K562 (cell line): Measurements from ENCODE around the gene PCCA. TPM values are rescaled to one million over a fixed set of nuclear protein-coding genes. Genes with fewer than 3 reads are reported as not detected.

Experiments
- ATAC-seq: fragments of 200-7000 bp; cut with Tn5 transposase; 3 replicates; pipeline ENCODE4 v1.9.1; 2020; ENCODE audit warnings: moderate library complexity
- BruUV-seq: library from RNA; stranded (reverse); fragments of 400-500 nt; replicated peaks from 2 replicates; lab custom pipeline; 2021; lab: Mats Ljungman, UMichigan
- CTCF ChIA-PET: fragments of 300-600 bp; formaldehyde crosslinking; extraction: SDS; loops from one replicate; lab custom pipeline; 2021; ENCODE audit warnings: low intra/inter-chr PET ratio; lab: Yijun Ruan, JAX
- POLR2A ChIA-PET: fragments of 300-600, 350-650 bp; sonication (Branson Sonifier 250); formaldehyde crosslinking; extraction: SDS; loops from one replicate; lab custom pipeline; 2021; ENCODE audit warnings: antibody characterized with exemption, inconsistent platforms; lab: Yijun Ruan, JAX
- DNase-seq, 4 experiments: peaks; one replicate each; pipeline versions ENCODE4 v3.0.0 to v3.0.0-alpha.2; 2011 to 2018; ENCODE audit warnings: low spot score in 3 of 4, mixed read lengths in 3 of 4; ENCODE audit errors: extremely low read depth in 1 of 4
- FAIRE-seq: peaks from 2 replicates; lab custom pipeline; 2011; peaks lifted over from hg19 to GRCh38; lab: Jason Lieb, UNC
- H2AFZ ChIP-seq: 2 replicates; pipeline ENCODE4 v1.6.0; 2011; ENCODE audit warnings: low read depth, low read length, control low read depth, inconsistent platforms
- H3K27ac ChIP-seq: fragments of 200-600 bp; 3 replicates; pipeline ENCODE4 v1.8.0; 2011; ENCODE audit warnings: low read depth, mild to moderate bottlenecking, control low read depth, inconsistent platforms, low read length, moderate library complexity, mixed read lengths; ENCODE audit errors: extremely low read depth
- H3K27me3 ChIP-seq, 2 experiments: fragments of 300-600 bp in 1 of 2; 2 replicates in 1 of 2; 3 replicates in 1 of 2; pipeline versions ENCODE4 v1.6.0 to v1.8.0; 2011; ENCODE audit warnings: inconsistent platforms in 2 of 2, low read length in 2 of 2, mild to moderate bottlenecking in 1 of 2, mixed read lengths in 1 of 2, moderate library complexity in 1 of 2; ENCODE audit not compliant: control insufficient read depth in 2 of 2, insufficient read depth in 2 of 2
- H3K36me3 ChIP-seq: fragments of 300-600 bp; 3 replicates; pipeline ENCODE4 v1.8.0; 2011; ENCODE audit warnings: mild to moderate bottlenecking, low read length, inconsistent platforms; ENCODE audit not compliant: control insufficient read depth, insufficient read depth
- H3K4me1 ChIP-seq, 2 experiments: fragments of 200-600 bp in 1 of 2; replicated peaks in 1 of 2; 2 replicates in 1 of 2; 3 replicates in 1 of 2; pipeline versions ENCODE4 v1.5.1 to v1.8.0; 2011; ENCODE audit warnings: inconsistent platforms in 2 of 2, low read length in 2 of 2, mild to moderate bottlenecking in 1 of 2, mixed read lengths in 1 of 2, moderate library complexity in 1 of 2; ENCODE audit not compliant: control insufficient read depth in 2 of 2, insufficient read depth in 2 of 2
- H3K4me2 ChIP-seq: 2 replicates; pipeline ENCODE4 v1.6.1; 2011; ENCODE audit warnings: low read length, control low read depth, inconsistent platforms, mixed read lengths; ENCODE audit not compliant: insufficient read depth
- H3K4me3 ChIP-seq: fragments of 200-600 bp; sonication (generic), shearing (Covaris generic); 2 replicates; pipeline ENCODE4 v1.5.1; 2016; ENCODE audit warnings: control low read depth, inconsistent platforms
- H3K79me2 ChIP-seq: fragments of 200-600 bp; 3 replicates; pipeline ENCODE4 v1.8.0; 2011; ENCODE audit warnings: low read length, inconsistent platforms; ENCODE audit not compliant: control insufficient read depth, insufficient read depth
- H3K9ac ChIP-seq, 2 experiments: 2 replicates each; pipeline versions ENCODE4 v1.6.0 to v1.6.1; 2011; ENCODE audit warnings: low read depth in 2 of 2, low read length in 2 of 2, control low read depth in 1 of 2, inconsistent platforms in 1 of 2, mild to moderate bottlenecking in 1 of 2, mixed read lengths in 1 of 2; ENCODE audit not compliant: insufficient read depth in 1 of 2
- H3K9me1 ChIP-seq: one replicate; pipeline ENCODE4 v1.6.0; 2011; ENCODE audit warnings: inconsistent platforms, mild to moderate bottlenecking, low read length, moderate library complexity; ENCODE audit not compliant: control insufficient read depth, insufficient read depth
- H3K9me3 ChIP-seq: replicated peaks from 2 replicates; pipeline ENCODE4 v1.5.1; 2011; ENCODE audit warnings: low read depth, low read length, inconsistent platforms; ENCODE audit not compliant: control insufficient read depth, insufficient read depth
- H4K20me1 ChIP-seq: replicated peaks from 2 replicates; pipeline ENCODE4 v1.6.1; 2011; ENCODE audit warnings: low read length, inconsistent platforms, mixed read lengths; ENCODE audit not compliant: control insufficient read depth, insufficient read depth
- ADNP ChIP-seq: fragments of 200-800 bp; sonication (Bioruptor generic); IDR thresholded peaks from 2 replicates; pipeline ENCODE4 v1.6.1; 2016; ENCODE audit warnings: missing genetic modification characterization, missing compliant biosample characterization
- ATF3 ChIP-seq, 2 experiments: fragments of 450-650 bp in 1 of 2; sonication (generic) in 1 of 2; formaldehyde crosslinking in 1 of 2; IDR thresholded peaks in 1 of 2; conservative IDR thresholded peaks in 1 of 2; 2 replicates each; pipeline versions ENCODE4 v1.6.1 to v1.8.1; 2016 to 2023; ENCODE audit warnings: mild to moderate bottlenecking in 2 of 2, moderate library complexity in 2 of 2, inconsistent platforms in 1 of 2, missing genetic modification reagents in 1 of 2
- DACH1 ChIP-seq: fragments of 450-650 bp; IDR thresholded peaks from 2 replicates; pipeline ENCODE4 v1.6.1; 2018; ENCODE audit not compliant: partially characterized antibody
- E2F5 ChIP-seq: sonication (generic); formaldehyde crosslinking; IDR thresholded peaks from 2 replicates; pipeline ENCODE4 v1.8.0; 2022; ENCODE audit warnings: mild to moderate bottlenecking, missing genetic modification reagents
- FOS ChIP-seq: IDR thresholded peaks from 3 replicates; pipeline ENCODE4 v1.6.1; 2011; ENCODE audit not compliant: insufficient read length; ENCODE audit errors: extremely low read depth
- FOSL1 ChIP-seq: fragments of 200-800 bp; sonication (Bioruptor generic); conservative IDR thresholded peaks from 2 replicates; pipeline ENCODE4 v1.6.1; 2016; ENCODE audit warnings: missing genetic modification characterization, missing compliant biosample characterization
- FOXA1 ChIP-seq: fragments of 450-650 bp; IDR thresholded peaks from 2 replicates; pipeline ENCODE4 v1.6.1; 2016; ENCODE audit warnings: mild to moderate bottlenecking, borderline replicate concordance
- IRF2 ChIP-seq: sonication (generic); formaldehyde crosslinking; IDR thresholded peaks from 2 replicates; pipeline ENCODE4 v1.8.1; 2022; ENCODE audit warnings: mild to moderate bottlenecking, missing genetic modification reagents
- JUND ChIP-seq, 2 experiments: IDR thresholded peaks; 2 replicates in 1 of 2; 3 replicates in 1 of 2; pipeline ENCODE4 v1.6.1; 2011; ENCODE audit warnings: borderline replicate concordance in 2 of 2, low read depth in 2 of 2, low read length in 2 of 2, improper control_type of control experiment in 1 of 2, missing biosample characterization in 1 of 2, missing genetic modification characterization in 1 of 2, missing genetic modification reagents in 1 of 2
- MCM2 ChIP-seq: fragments of 450-650 bp; IDR thresholded peaks from 2 replicates; pipeline ENCODE4 v1.6.1; 2017; ENCODE audit warnings: low read depth, mild to moderate bottlenecking
- MEIS2 ChIP-seq: fragments of 450-650 bp; IDR thresholded peaks from 2 replicates; pipeline ENCODE4 v1.6.1; 2014; ENCODE audit warnings: mild to moderate bottlenecking; ENCODE audit not compliant: partially characterized antibody
- PREB ChIP-seq: sonication (generic); formaldehyde crosslinking; IDR thresholded peaks from 2 replicates; pipeline ENCODE4 v1.8.1; 2023; ENCODE audit warnings: mild to moderate bottlenecking, missing genetic modification reagents
- YBX1 ChIP-seq: fragments of 450-650 bp; IDR thresholded peaks from 2 replicates; pipeline ENCODE4 v1.7.1; 2016; ENCODE audit warnings: mild to moderate bottlenecking
- WGBS: fragments of 100-300 bp; shearing (Covaris generic); methylation state at CpG from one replicate; pipeline ENCODE4 v1.1.6; 2016; ENCODE audit warnings: low coverage, mixed read lengths; ENCODE audit not compliant: insufficient coverage; ENCODE audit errors: missing lambda C conversion rate; 5-methylcytosine and 5-hydroxymethylcytosine counted together
- in situ Hi-C: fragments of 300-500 bp; cut with MboI; formaldehyde crosslinking; loops from 4 replicates; pipeline ENCODE4 v1.15.0; 2018; ENCODE audit warnings: inconsistent platforms, mixed read lengths
- intact Hi-C: fragments of 100-400 bp; cut with micrococcal nuclease; formaldehyde crosslinking; loops from 2 replicates; pipeline ENCODE4 v1.14.2; 2022
- polyA plus RNA-seq, 8 experiments: library from polyadenylated mRNA; depleted of rRNA in 4 of 8; stranded (reverse) in 5 of 8; unstranded in 3 of 8; fragments of >200 nt; fragmentation: Nextera tagmentation in 2 of 8; fragmentation: Illumina TruSeq in 1 of 8; extraction: Ambion mirVana in 2 of 8; extraction: Trizol in 1 of 8; gene quantifications; 2 replicates each; pipeline versions ENCODE4 v1.2.1 to v1.2.3, GENCODE V29; 2011 to 2014; ENCODE audit warnings: inconsistent platforms in 1 of 8, missing spikeins in 1 of 8
- total RNA-seq, 7 experiments: library from RNA; depleted of rRNA in 6 of 7; stranded (reverse); fragments of >200 nt in 6 of 7; fragmentation: Illumina TruSeq in 2 of 7; extraction: Trizol in 2 of 7; gene quantifications; 2 replicates each; pipeline versions ENCODE4 v1.2.1 to v1.2.3, GENCODE V29; 2011 to 2021; ENCODE audit warnings: low replicate concordance in 1 of 7
- TF ChIP-seq, protein P1 (sequence below): sonication (generic); formaldehyde crosslinking; IDR thresholded peaks from 2 replicates; pipeline ENCODE4 v1.8.1; 2023; ENCODE audit warnings: mild to moderate bottlenecking, missing genetic modification reagents
- TF ChIP-seq, protein P2 (sequence below): fragments of 250-450 bp; sonication (Bioruptor Pico); IDR thresholded peaks from 2 replicates; pipeline ENCODE4 v1.5.0; 2021

PCCA gene
- total and polyA plus RNA-seq, 9 of the 15 experiments (the other 6 are each of a cell fraction or from before 2014, with no cell fraction given): 5.2 to 14.1 (median 9.7) TPM

DNA sequence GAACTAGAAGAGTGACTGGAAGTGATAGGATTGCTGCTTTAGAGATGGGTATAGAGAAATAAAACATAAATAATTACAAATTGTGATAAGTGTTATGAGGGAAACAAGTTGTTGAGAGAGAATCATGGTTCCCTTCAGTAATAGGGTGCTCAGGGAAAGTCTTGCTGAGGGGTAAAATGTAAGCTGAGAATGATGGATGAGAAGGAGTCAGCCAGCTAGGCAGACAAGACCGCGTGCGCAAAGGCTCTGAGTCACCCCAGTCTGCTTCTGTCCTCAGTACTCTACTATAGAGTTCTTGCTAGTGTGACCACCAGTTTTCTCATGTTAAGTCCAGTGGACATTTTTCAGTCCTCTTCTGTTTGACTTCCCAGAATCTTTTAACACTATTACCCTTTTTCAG lies 39.5 kb downstream of the PCCA start:
- CTCF ChIA-PET: no interaction called here
- Histone ChIP-seq H2AFZ (no peak overlapping the region), H4K20me1 (no peaks in the 10 kb centered on the region), H3K36me3 (no peaks in the 10 kb centered on the region), H3K4me1 (no peaks in the 10 kb centered on the region; a peak in 3 of 5 replicates), H3K27ac (no peak overlapping the region), H3K79me2 (no peaks in the 10 kb centered on the region), H3K27me3 (no peaks in the 10 kb centered on the region), H3K4me3 (no peak overlapping the region), H3K9me3 (no peaks in the 10 kb centered on the region), H3K9ac (no peak overlapping the region), H3K9me1 (no peaks in the 10 kb centered on the region), H3K4me2 (no peak overlapping the region)
- FAIRE-seq (no peak), DNase-seq (peak in 2 of 4 experiments; percentile 19 to 33), ATAC-seq (peak; percentile 63)
- POLR2A ChIA-PET: no interaction called here
- intact Hi-C loops: no loop called here
- BruUV-seq: no TSS peak
- in situ Hi-C loops: no loop called here
- 44% methylated on average over 3 of the region's 3 CpGs for WGBS
- no peak for TF ChIP-seq ADNP (tag)
- TF ChIP-seq JUND (IDR thresholded peaks at IDR 0.05; ENCODE audit: borderline replicate concordance, low read depth, low read length): peak; percentile 39; the same call in 1 of the 2 replicates
- TF ChIP-seq JUND (tag; IDR thresholded peaks at IDR 0.05; ENCODE audit: borderline replicate concordance, low read depth, low read length): 0 out of 3 replicates have a peak, but pooled peaks have one; percentile 50
- peak; percentile 44; the same call in 1 of the 2 replicates for TF ChIP-seq ATF3 (IDR thresholded peaks at IDR 0.05)
- no peak for TF ChIP-seq ATF3 (CRISPR knock-in tag; conservative IDR thresholded peaks at IDR 0.05)
- TF ChIP-seq PREB (CRISPR knock-in tag): no peak
- no peak for TF ChIP-seq FOXA1
- TF ChIP-seq, protein P1, sequence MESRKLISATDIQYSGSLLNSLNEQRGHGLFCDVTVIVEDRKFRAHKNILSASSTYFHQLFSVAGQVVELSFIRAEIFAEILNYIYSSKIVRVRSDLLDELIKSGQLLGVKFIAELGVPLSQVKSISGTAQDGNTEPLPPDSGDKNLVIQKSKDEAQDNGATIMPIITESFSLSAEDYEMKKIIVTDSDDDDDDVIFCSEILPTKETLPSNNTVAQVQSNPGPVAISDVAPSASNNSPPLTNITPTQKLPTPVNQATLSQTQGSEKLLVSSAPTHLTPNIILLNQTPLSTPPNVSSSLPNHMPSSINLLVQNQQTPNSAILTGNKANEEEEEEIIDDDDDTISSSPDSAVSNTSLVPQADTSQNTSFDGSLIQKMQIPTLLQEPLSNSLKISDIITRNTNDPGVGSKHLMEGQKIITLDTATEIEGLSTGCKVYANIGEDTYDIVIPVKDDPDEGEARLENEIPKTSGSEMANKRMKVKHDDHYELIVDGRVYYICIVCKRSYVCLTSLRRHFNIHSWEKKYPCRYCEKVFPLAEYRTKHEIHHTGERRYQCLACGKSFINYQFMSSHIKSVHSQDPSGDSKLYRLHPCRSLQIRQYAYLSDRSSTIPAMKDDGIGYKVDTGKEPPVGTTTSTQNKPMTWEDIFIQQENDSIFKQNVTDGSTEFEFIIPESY (CRISPR knock-in tag): peak; percentile 89
- TF ChIP-seq YBX1: no peak
- no peak for TF ChIP-seq E2F5
- no peak for TF ChIP-seq DACH1
- no peak for TF ChIP-seq IRF2 (CRISPR knock-in tag)
- TF ChIP-seq, protein P2, sequence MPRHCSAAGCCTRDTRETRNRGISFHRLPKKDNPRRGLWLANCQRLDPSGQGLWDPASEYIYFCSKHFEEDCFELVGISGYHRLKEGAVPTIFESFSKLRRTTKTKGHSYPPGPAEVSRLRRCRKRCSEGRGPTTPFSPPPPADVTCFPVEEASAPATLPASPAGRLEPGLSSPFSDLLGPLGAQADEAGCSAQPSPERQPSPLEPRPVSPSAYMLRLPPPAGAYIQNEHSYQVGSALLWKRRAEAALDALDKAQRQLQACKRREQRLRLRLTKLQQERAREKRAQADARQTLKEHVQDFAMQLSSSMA (CRISPR knock-in tag): no peak
- TF ChIP-seq FOSL1 (tag): 0 out of 2 replicates have a peak, but pooled peaks have one; percentile 22
- peak; percentile 55 for TF ChIP-seq MEIS2
- TF ChIP-seq FOS: no peak
- no peak for TF ChIP-seq MCM2
